HCT116 (cell line): ENCODE measurements around the gene DHRSX. TPM values are rescaled to one million over a fixed set of nuclear protein-coding genes. Genes with fewer than 3 reads are reported as not detected.

Source experiments
- ATAC-seq: fragments of 200-7000 bp; cut with Tn5 transposase; 2 replicates; pipeline ENCODE4 v1.9.1; 2020; ENCODE audit warnings: mild to moderate bottlenecking, moderate library complexity
- BruUV-seq: library from RNA; stranded (reverse); fragments of 400-500 nt; replicated peaks from 2 replicates; lab custom pipeline; 2021; lab: Mats Ljungman, UMichigan
- CTCF ChIA-PET: fragments of 300-600 bp; sonication (Branson Sonifier 250); formaldehyde crosslinking; loops from one replicate; lab custom pipeline; 2021; ENCODE audit warnings: antibody characterized with exemption; lab: Charles Lee
- POLR2A ChIA-PET: fragments of 300-600, 350-600 bp; sonication (Branson Sonifier 250); formaldehyde crosslinking; loops from one replicate; lab custom pipeline; 2021; ENCODE audit warnings: antibody characterized with exemption; lab: Charles Lee
- RAD21 ChIA-PET, 2 experiments: fragments of 300-600 bp; sonication (Branson Sonifier 250); formaldehyde crosslinking; loops; one replicate each; lab custom pipeline; 2023; ENCODE audit warnings: low total read pairs in 2 of 2; ENCODE audit not compliant: uncharacterized antibody in 2 of 2, unreplicated experiment in 2 of 2, low non-redundant PET in 1 of 2; lab: Charles Lee
- DNase-seq: peaks from one replicate; pipeline ENCODE4 v3.0.0-alpha.2; 2010; ENCODE audit warnings: low read depth, low spot score
- H2AFZ ChIP-seq: fragments of 200-600 bp; shearing (Covaris generic), sonication (generic); 2 replicates; pipeline ENCODE4 v1.6.1; 2017; ENCODE audit warnings: low read depth, mixed run types, mixed read lengths, antibody characterized with exemption, low read length; ENCODE audit not compliant: poor library complexity, severe bottlenecking
- H3K27ac ChIP-seq: 2 replicates; pipeline ENCODE4 v1.5.1; 2012; ENCODE audit warnings: low read depth, low read length
- H3K27me3 ChIP-seq: fragments of 200-600 bp; sonication (generic); 2 replicates; pipeline ENCODE4 v1.6.1; 2016; ENCODE audit warnings: mixed run types, low read length, mixed read lengths; ENCODE audit not compliant: insufficient read depth
- H3K36me3 ChIP-seq, 2 experiments: fragments of 200-500 bp in 1 of 2; fragments of 200-600 bp in 1 of 2; sonication (Bioruptor generic) in 1 of 2; sonication (generic) in 1 of 2; 2 replicates each; pipeline versions ENCODE4 v1.5.1 to v1.6.1; 2014 to 2016; ENCODE audit warnings: low read length in 2 of 2, inconsistent platforms in 1 of 2, mixed read lengths in 1 of 2, mixed run types in 1 of 2; ENCODE audit not compliant: insufficient read depth in 2 of 2, control insufficient read depth in 1 of 2
- H3K4me1 ChIP-seq, 2 experiments: fragments of 200-600 bp in 1 of 2; sonication (generic) in 1 of 2; 2 replicates each; pipeline versions ENCODE4 v1.5.1 to v1.6.1; 2012 to 2017; ENCODE audit warnings: low read length in 2 of 2, inconsistent platforms in 1 of 2, mild to moderate bottlenecking in 1 of 2, mixed read lengths in 1 of 2, mixed run types in 1 of 2, moderate library complexity in 1 of 2; ENCODE audit not compliant: insufficient read depth in 2 of 2, control insufficient read depth in 1 of 2
- H3K4me2 ChIP-seq: fragments of 200-600 bp; sonication (generic); 2 replicates; pipeline ENCODE4 v1.6.1; 2017; ENCODE audit warnings: mixed run types, low read length, mixed read lengths
- H3K4me3 ChIP-seq, 2 experiments: fragments of 200-600 bp in 1 of 2; sonication (generic) in 1 of 2; replicated peaks in 1 of 2; 2 replicates each; pipeline ENCODE4 v1.5.1; 2011 to 2016; ENCODE audit warnings: low read length in 2 of 2, control low read depth in 1 of 2, low read depth in 1 of 2, mild to moderate bottlenecking in 1 of 2, mixed read lengths in 1 of 2, mixed run types in 1 of 2
- H3K79me2 ChIP-seq: fragments of 200-600 bp; sonication (generic); 2 replicates; pipeline ENCODE4 v1.6.1; 2017; ENCODE audit warnings: mild to moderate bottlenecking, mixed run types, low read length, moderate library complexity, mixed read lengths; ENCODE audit not compliant: insufficient read depth
- H3K9ac ChIP-seq: fragments of 200-600 bp; sonication (generic); 2 replicates; pipeline ENCODE4 v1.6.1; 2016; ENCODE audit warnings: low read length, mixed read lengths
- H3K9me2 ChIP-seq: fragments of 200-600 bp; sonication (generic), shearing (Covaris generic); 2 replicates; pipeline ENCODE4 v1.6.1; 2017; ENCODE audit warnings: mixed run types, mild to moderate bottlenecking, moderate library complexity; ENCODE audit not compliant: insufficient read depth
- H3K9me3 ChIP-seq, 2 experiments: fragments of 200-500 bp in 1 of 2; fragments of 200-600 bp in 1 of 2; sonication (Bioruptor generic) in 1 of 2; sonication (generic) in 1 of 2; 2 replicates each; pipeline ENCODE4 v1.6.1; 2014 to 2017; ENCODE audit warnings: low read length in 2 of 2, mixed read lengths in 2 of 2, inconsistent platforms in 1 of 2, low read depth in 1 of 2, mild to moderate bottlenecking in 1 of 2, mixed run types in 1 of 2, moderate library complexity in 1 of 2; ENCODE audit not compliant: control insufficient read depth in 1 of 2, insufficient read depth in 1 of 2
- H4K20me1 ChIP-seq: fragments of 200-600 bp; sonication (generic), shearing (Covaris generic); 2 replicates; pipeline ENCODE4 v1.6.1; 2017; ENCODE audit warnings: mixed run types, mild to moderate bottlenecking, moderate library complexity; ENCODE audit not compliant: insufficient read depth
- ATF3 ChIP-seq: IDR thresholded peaks from 2 replicates; pipeline ENCODE4 v1.6.1; 2012
- CBX3 ChIP-seq: IDR thresholded peaks from 2 replicates; pipeline ENCODE4 v1.6.1; 2012; ENCODE audit warnings: low read depth
- CEBPB ChIP-seq: IDR thresholded peaks from 2 replicates; pipeline ENCODE4 v1.6.1; 2012; ENCODE audit warnings: low read depth
- CTCF ChIP-seq, 3 experiments: fragments of 200-600 bp in 1 of 3; sonication (generic) in 1 of 3; IDR thresholded peaks in 2 of 3; conservative IDR thresholded peaks in 1 of 3; 2 replicates each; pipeline ENCODE4 v1.5.1; 2012 to 2017; ENCODE audit warnings: low read depth in 2 of 3, low read length in 2 of 3, antibody characterized with exemption in 1 of 3, borderline replicate concordance in 1 of 3, control low read depth in 1 of 3, mild to moderate bottlenecking in 1 of 3, mixed read lengths in 1 of 3, mixed run types in 1 of 3, moderate library complexity in 1 of 3; ENCODE audit not compliant: insufficient read depth in 1 of 3
- ELF1 ChIP-seq: IDR thresholded peaks from 2 replicates; pipeline ENCODE4 v1.6.1; 2012; ENCODE audit warnings: low read depth, borderline replicate concordance
- EZH2 ChIP-seq: fragments of 200-600 bp; sonication (generic); IDR thresholded peaks from 2 replicates; pipeline ENCODE4 v1.6.1; 2017; ENCODE audit warnings: antibody characterized with exemption, mixed run types
- EZH2phosphoT487 ChIP-seq: fragments of 200-600 bp; IDR thresholded peaks from 2 replicates; pipeline ENCODE4 v1.6.1; 2018; ENCODE audit warnings: antibody characterized with exemption, borderline replicate concordance
- POLR2A ChIP-seq: IDR thresholded peaks from 2 replicates; pipeline ENCODE4 v1.7.0; 2011; ENCODE audit warnings: borderline replicate concordance; ENCODE audit not compliant: insufficient read depth, insufficient read length; ENCODE audit errors: extremely low read depth
- POLR2AphosphoS5 ChIP-seq: IDR thresholded peaks from 2 replicates; pipeline ENCODE4 v1.6.1; 2011; ENCODE audit warnings: mild to moderate bottlenecking, low read depth, low read length, moderate library complexity
- SIN3A ChIP-seq: IDR thresholded peaks from 2 replicates; pipeline ENCODE4 v1.6.1; 2012; ENCODE audit warnings: low read depth
- SP1 ChIP-seq: IDR thresholded peaks from 2 replicates; pipeline ENCODE4 v1.6.1; 2012; ENCODE audit warnings: low read depth
- ZFX ChIP-seq: fragments of 450-650 bp; IDR thresholded peaks from 2 replicates; pipeline ENCODE4 v1.6.1; 2017
- intact Hi-C: fragments of 100-400 bp; cut with micrococcal nuclease; formaldehyde crosslinking; loops from 2 replicates; pipeline ENCODE4 v1.10.0; 2022
- total RNA-seq: library from RNA; stranded (reverse); gene quantifications from one replicate; pipeline ENCODE4 v1.2.1, GENCODE V29; 2021; ENCODE audit not compliant: unreplicated experiment
- TF ChIP-seq, protein P1 (sequence below): IDR thresholded peaks from 2 replicates; pipeline ENCODE4 v1.6.1; 2012

The DHRSX gene
- total RNA-seq, 1 experiment from 2014 or later = 11.9 TPM

DNA sequence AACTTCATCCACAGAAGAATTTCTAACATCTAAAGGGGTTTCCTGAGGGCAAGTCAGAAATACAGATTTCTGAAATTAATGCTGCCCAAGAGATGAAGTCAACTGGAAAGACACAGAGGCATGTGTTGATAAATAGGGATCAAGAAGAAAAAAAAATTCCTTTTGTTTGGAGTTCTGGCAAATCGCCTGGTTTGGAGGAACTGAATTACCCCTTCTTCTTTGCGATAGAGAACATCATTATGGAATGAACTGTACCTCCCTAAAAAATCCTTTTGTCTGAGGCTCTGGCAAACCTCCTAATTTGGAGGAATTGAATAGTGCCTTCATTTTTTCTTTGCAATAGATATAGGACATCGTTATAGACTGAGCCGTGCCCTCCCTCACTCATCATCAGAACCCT, 200.9 kb downstream of the DHRSX start:
- Histone ChIP-seq H3K9me3 (no peaks in the 10 kb centered on the region), H3K9me2 (no peaks in the 10 kb centered on the region), H3K4me1 (no peaks in the 10 kb centered on the region), H3K27ac (no peak overlapping the region), H3K27me3 (no peaks in the 10 kb centered on the region), H4K20me1 (no peaks in the 10 kb centered on the region), H3K9ac (no peak overlapping the region), H3K4me2 (no peak overlapping the region), H2AFZ (no peak overlapping the region), H3K36me3 (no peaks in the 10 kb centered on the region), H3K4me3 (no peak overlapping the region), H3K79me2 (no peaks in the 10 kb centered on the region)
- DNase-seq (no peak), ATAC-seq (no peak)
- RAD21 ChIA-PET = no interaction called here
- no TSS peak for BruUV-seq
- intact Hi-C loops = no loop called here
- CTCF ChIA-PET = no interaction called here
- TF ChIP-seq, protein P1, sequence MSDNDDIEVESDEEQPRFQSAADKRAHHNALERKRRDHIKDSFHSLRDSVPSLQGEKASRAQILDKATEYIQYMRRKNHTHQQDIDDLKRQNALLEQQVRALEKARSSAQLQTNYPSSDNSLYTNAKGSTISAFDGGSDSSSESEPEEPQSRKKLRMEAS = no peak
- TF ChIP-seq SIN3A = no peak
- TF ChIP-seq ATF3 = no peak
- TF ChIP-seq ELF1 = no peak
- no peak for TF ChIP-seq ZFX
- TF ChIP-seq CTCF (IDR thresholded peaks at IDR 0.05 in 2 of 3, conservative IDR thresholded peaks at IDR 0.05 in 1 of 3; ENCODE audit: borderline replicate concordance in 1 of 3, insufficient read depth in 1 of 3, low read depth in 2 of 3, low read length in 2 of 3) = no peak
- TF ChIP-seq EZH2 = no peak
- no peak for TF ChIP-seq EZH2phosphoT487
- TF ChIP-seq CBX3 = no peak
- no peak for TF ChIP-seq CEBPB
- TF ChIP-seq POLR2A = no peak
- no peak for TF ChIP-seq SP1
- no peak for TF ChIP-seq POLR2AphosphoS5
- POLR2A ChIA-PET = no interaction called here
